ENCODE data around the gene HIVEP3. TPM values are rescaled to one million over a fixed set of nuclear protein-coding genes. Genes with fewer than 3 reads are reported as not detected.

The HIVEP3 gene
- polyA plus RNA-seq, 1 of the 3 experiments (the other 2 are of a cell fraction) = 6.4 TPM

DNA sequence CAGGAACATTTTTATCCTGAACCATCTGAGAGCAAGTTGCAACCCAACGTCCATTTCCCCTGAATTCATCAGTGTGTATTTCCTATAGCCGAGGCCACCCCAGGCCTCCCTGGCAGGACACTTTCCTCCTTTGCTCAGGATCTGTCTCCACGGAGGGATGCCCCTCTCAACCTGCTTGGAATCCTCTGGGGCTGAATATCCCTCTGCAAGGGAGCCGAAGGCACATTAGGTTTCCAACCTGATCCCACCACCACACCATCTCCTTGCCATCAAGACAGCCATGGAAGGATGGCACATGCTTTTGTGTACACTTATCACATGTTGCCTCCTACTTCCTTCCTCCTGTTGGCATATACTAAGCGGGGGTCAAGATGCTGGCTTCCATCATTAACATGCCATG is 359.4 kb downstream of the HIVEP3 start:
- Histone ChIP-seq H4K20me1 (ENCODE audit: insufficient read depth) (no peaks in the 10 kb centered on the region), H2AFZ (ENCODE audit: low read depth) (no peak overlapping the region), H3K27me3 (ENCODE audit: insufficient read depth) (no peaks in the 10 kb centered on the region), H3K9me3 (no peaks in the 10 kb centered on the region), H3K4me2 (no peak overlapping the region), H3K4me3 (ENCODE audit: low read depth in 2 of 2, low read length in 1 of 2) (no peak overlapping the region), H3F3A (replicated peaks; ENCODE audit: insufficient read depth) (no peaks in the 10 kb centered on the region), H3K79me2 (ENCODE audit: insufficient read depth) (no peaks in the 10 kb centered on the region), H3K27ac (ENCODE audit: low read depth in 2 of 2, low read length in 1 of 2) (no peak overlapping the region), H3K9ac (no peak overlapping the region), H3K4me1 (ENCODE audit: control insufficient read depth in 1 of 2, insufficient read depth in 2 of 2, low read depth in 1 of 2, low read length in 1 of 2) (no peaks in the 10 kb centered on the region), H3K9me2 (no peaks in the 10 kb centered on the region), H3K36me3 (replicated peaks in 1 of 2; ENCODE audit: control insufficient read depth in 1 of 2, insufficient read depth in 2 of 2, low read length in 1 of 2) (no peaks in the 10 kb centered on the region)
- ChIA-PET POLR2A (no interaction called here), CTCF (interaction anchor here (1.9 kb wide), 1 partner anchor 15 kb away, joined by 8 read pairs; no protein-coding TSS in a partner anchor)
- 66% methylated on average over 5 of the region's 5 CpGs for WGBS (ENCODE audit: low lambda C conversion rate)
- DNase-seq = no peak
- TF ChIP-seq RFX5 (IDR thresholded peaks at IDR 0.05; ENCODE audit: low read length) = no peak
- TF ChIP-seq, protein P1, sequence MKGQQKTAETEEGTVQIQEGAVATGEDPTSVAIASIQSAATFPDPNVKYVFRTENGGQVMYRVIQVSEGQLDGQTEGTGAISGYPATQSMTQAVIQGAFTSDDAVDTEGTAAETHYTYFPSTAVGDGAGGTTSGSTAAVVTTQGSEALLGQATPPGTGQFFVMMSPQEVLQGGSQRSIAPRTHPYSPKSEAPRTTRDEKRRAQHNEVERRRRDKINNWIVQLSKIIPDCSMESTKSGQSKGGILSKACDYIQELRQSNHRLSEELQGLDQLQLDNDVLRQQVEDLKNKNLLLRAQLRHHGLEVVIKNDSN (IDR thresholded peaks at IDR 0.05; ENCODE audit: borderline replicate concordance, low read depth) = no peak
- no peak for TF ChIP-seq FOXJ3 (CRISPR knock-in tag; IDR thresholded peaks at IDR 0.05)
- TF ChIP-seq SMC3 (IDR thresholded peaks at IDR 0.05; ENCODE audit: low read depth, low read length) = no peak
- no peak for TF ChIP-seq YY1 (IDR thresholded peaks at IDR 0.05; ENCODE audit: low read depth)
- TF ChIP-seq MXI1 (IDR thresholded peaks at IDR 0.05; ENCODE audit: low read depth, low read length) = no peak
- no peak for TF ChIP-seq EZH2phosphoT487 (IDR thresholded peaks at IDR 0.05; ENCODE audit: borderline replicate concordance, low read depth)
- TF ChIP-seq RCOR1 (IDR thresholded peaks at IDR 0.05; ENCODE audit: low read length) = no peak
- TF ChIP-seq TCF12 (IDR thresholded peaks at IDR 0.05) = no peak
- TF ChIP-seq MEF2A (IDR thresholded peaks at IDR 0.05; ENCODE audit: borderline replicate concordance, low read depth) = no peak
- TF ChIP-seq RXRA (IDR thresholded peaks at IDR 0.05; ENCODE audit: borderline replicate concordance, low read depth) = no peak
- no peak for TF ChIP-seq NFIC (IDR thresholded peaks at IDR 0.05; ENCODE audit: borderline replicate concordance)
- TF ChIP-seq SIN3A (IDR thresholded peaks at IDR 0.05; ENCODE audit: borderline replicate concordance, low read depth, low read length) = no peak
- TF ChIP-seq GATA2 (CRISPR knock-in tag; IDR thresholded peaks at IDR 0.05) = no peak
- TF ChIP-seq EP300 (IDR thresholded peaks at IDR 0.05; ENCODE audit: borderline replicate concordance in 1 of 2, low read depth in 1 of 2, low read length in 1 of 2) = no peak
- no peak for TF ChIP-seq POLR2AphosphoS5 (IDR thresholded peaks at IDR 0.05; ENCODE audit: low read depth, low read length)
- no peak for TF ChIP-seq FOXM1 (IDR thresholded peaks at IDR 0.05; ENCODE audit: low read depth)

DNA sequence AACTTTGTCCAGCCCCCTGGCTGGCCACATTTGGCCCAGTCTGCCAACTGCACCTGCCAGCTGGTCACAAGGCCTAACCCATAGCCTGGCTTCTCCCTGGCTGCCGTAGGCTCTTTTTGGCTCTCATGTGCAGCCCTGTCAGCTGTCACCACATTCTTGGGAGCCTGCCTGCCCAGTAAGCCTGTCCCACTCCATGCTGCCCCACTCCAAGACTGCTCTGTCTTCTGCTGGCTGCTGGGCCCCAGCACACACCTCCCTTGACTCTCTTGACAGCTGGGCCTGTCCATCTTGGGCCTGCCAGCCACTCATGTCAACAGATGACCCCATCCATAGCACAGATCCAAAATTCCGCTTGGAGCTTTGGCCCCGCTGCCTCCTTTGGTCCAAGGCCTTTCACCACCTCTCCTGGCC is 360.0 kb downstream of the HIVEP3 start:
- Histone ChIP-seq H3F3A (replicated peaks; ENCODE audit: insufficient read depth) (no peaks in the 10 kb centered on the region), H3K27me3 (ENCODE audit: insufficient read depth) (no peaks in the 10 kb centered on the region)
- POLR2A ChIA-PET = no interaction called here

More for the DNA sequence above, 360.0 kb downstream of the HIVEP3 start:
- Histone ChIP-seq H3K4me1 (ENCODE audit: control insufficient read depth in 1 of 2, insufficient read depth in 2 of 2, low read depth in 1 of 2, low read length in 1 of 2) (no peaks in the 10 kb centered on the region), H4K20me1 (ENCODE audit: insufficient read depth) (no peaks in the 10 kb centered on the region), H3K79me2 (ENCODE audit: insufficient read depth) (no peaks in the 10 kb centered on the region), H3K9me3 (no peaks in the 10 kb centered on the region), H3K4me2 (no peak overlapping the region), H3K9ac (no peak overlapping the region), H3K36me3 (replicated peaks in 1 of 2; ENCODE audit: control insufficient read depth in 1 of 2, insufficient read depth in 2 of 2, low read length in 1 of 2) (no peaks in the 10 kb centered on the region), H2AFZ (ENCODE audit: low read depth) (no peak overlapping the region), H3K4me3 (ENCODE audit: low read depth in 2 of 2, low read length in 1 of 2) (no peak overlapping the region), H3K27ac (ENCODE audit: low read depth in 2 of 2, low read length in 1 of 2) (no peak overlapping the region), H3K9me2 (no peaks in the 10 kb centered on the region)
- CTCF ChIA-PET = interaction anchor here (1.2 to 1.9 kb wide), 2 partner anchors 15 to 615 kb away, joined by 3 to 8 read pairs; no protein-coding TSS in a partner anchor
- DNase-seq = no peak
- 84% methylated on average over 2 of the region's 3 CpGs for WGBS (ENCODE audit: low lambda C conversion rate)
- TF ChIP-seq MEF2A (IDR thresholded peaks at IDR 0.05; ENCODE audit: borderline replicate concordance, low read depth) (no peak), FOSL2 (IDR thresholded peaks at IDR 0.05; ENCODE audit: borderline replicate concordance, low read depth) (no peak), RFX5 (IDR thresholded peaks at IDR 0.05; ENCODE audit: low read length) (no peak)
- TF ChIP-seq, protein P2, sequence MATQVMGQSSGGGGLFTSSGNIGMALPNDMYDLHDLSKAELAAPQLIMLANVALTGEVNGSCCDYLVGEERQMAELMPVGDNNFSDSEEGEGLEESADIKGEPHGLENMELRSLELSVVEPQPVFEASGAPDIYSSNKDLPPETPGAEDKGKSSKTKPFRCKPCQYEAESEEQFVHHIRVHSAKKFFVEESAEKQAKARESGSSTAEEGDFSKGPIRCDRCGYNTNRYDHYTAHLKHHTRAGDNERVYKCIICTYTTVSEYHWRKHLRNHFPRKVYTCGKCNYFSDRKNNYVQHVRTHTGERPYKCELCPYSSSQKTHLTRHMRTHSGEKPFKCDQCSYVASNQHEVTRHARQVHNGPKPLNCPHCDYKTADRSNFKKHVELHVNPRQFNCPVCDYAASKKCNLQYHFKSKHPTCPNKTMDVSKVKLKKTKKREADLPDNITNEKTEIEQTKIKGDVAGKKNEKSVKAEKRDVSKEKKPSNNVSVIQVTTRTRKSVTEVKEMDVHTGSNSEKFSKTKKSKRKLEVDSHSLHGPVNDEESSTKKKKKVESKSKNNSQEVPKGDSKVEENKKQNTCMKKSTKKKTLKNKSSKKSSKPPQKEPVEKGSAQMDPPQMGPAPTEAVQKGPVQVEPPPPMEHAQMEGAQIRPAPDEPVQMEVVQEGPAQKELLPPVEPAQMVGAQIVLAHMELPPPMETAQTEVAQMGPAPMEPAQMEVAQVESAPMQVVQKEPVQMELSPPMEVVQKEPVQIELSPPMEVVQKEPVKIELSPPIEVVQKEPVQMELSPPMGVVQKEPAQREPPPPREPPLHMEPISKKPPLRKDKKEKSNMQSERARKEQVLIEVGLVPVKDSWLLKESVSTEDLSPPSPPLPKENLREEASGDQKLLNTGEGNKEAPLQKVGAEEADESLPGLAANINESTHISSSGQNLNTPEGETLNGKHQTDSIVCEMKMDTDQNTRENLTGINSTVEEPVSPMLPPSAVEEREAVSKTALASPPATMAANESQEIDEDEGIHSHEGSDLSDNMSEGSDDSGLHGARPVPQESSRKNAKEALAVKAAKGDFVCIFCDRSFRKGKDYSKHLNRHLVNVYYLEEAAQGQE (IDR thresholded peaks at IDR 0.05; ENCODE audit: low read depth, low read length) = no peak
- TF ChIP-seq, protein P1 (IDR thresholded peaks at IDR 0.05; ENCODE audit: borderline replicate concordance, low read depth) = no peak
